Adrenal gland (tissue), 5 donors: ENCODE measurements around the gene TSHZ2.

Experiments
- POLR2A ChIP-seq, 2 donors: fragments of 450-650 bp; IDR thresholded peaks; one replicate each; pipeline ENCODE4 v1.6.1; 2017; ENCODE audit warnings: antibody characterized with exemption in 2 of 2, mild to moderate bottlenecking in 2 of 2, moderate library complexity in 1 of 2
- TF ChIP-seq, protein P1 (sequence below), 6 experiments: fragments of 450-650 bp in 4 of 6; fragments of 200-600 bp in 2 of 6; sonication (generic) in 1 of 6; IDR thresholded peaks; 1 replicate in 5 of 6; 2 replicates in 1 of 6; pipeline versions ENCODE4 v1.5.1 to v1.8.0; 2016 to 2021; ENCODE audit warnings: antibody characterized with exemption in 6 of 6, mild to moderate bottlenecking in 2 of 6, moderate library complexity in 1 of 6
- donor health status: DM: no; HTN: no; CAD: no.

DNA sequence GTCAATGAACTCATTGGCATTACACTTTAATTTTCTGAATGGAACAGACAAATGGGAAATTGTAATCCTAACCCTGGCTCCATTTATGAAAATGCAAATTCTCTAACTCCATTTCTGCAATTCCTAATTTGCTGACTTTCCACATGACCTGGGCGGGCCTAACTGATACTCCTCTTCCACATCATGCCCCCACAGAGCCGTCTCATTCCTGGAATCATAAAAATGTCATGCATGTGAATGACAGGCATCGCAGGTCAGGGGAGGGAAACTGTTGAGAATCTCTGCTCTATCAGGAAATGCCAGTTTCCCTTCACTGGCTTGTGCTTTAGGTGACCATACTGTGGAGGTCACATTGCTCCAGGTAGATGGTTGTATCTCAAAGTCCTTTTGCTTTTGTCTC lies 456.4 kb downstream of the TSHZ2 start:
- TF ChIP-seq, protein P1, sequence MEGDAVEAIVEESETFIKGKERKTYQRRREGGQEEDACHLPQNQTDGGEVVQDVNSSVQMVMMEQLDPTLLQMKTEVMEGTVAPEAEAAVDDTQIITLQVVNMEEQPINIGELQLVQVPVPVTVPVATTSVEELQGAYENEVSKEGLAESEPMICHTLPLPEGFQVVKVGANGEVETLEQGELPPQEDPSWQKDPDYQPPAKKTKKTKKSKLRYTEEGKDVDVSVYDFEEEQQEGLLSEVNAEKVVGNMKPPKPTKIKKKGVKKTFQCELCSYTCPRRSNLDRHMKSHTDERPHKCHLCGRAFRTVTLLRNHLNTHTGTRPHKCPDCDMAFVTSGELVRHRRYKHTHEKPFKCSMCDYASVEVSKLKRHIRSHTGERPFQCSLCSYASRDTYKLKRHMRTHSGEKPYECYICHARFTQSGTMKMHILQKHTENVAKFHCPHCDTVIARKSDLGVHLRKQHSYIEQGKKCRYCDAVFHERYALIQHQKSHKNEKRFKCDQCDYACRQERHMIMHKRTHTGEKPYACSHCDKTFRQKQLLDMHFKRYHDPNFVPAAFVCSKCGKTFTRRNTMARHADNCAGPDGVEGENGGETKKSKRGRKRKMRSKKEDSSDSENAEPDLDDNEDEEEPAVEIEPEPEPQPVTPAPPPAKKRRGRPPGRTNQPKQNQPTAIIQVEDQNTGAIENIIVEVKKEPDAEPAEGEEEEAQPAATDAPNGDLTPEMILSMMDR (IDR thresholded peaks at IDR 0.05) = no peak
- TF ChIP-seq POLR2A (IDR thresholded peaks at IDR 0.05) = no peak
